Ovary (tissue), 3 donors: ENCODE data around the gene NELL2.

Experiments used
- EP300 ChIP-seq: sonication (generic); formaldehyde crosslinking; IDR thresholded peaks from one replicate; pipeline ENCODE4 v1.6.1; 2017; ENCODE audit warnings: antibody characterized with exemption
- POLR2A ChIP-seq: fragments of 450-650 bp; IDR thresholded peaks from one replicate; pipeline ENCODE4 v1.6.1; 2017; ENCODE audit warnings: antibody characterized with exemption, mild to moderate bottlenecking, moderate library complexity
- TF ChIP-seq, protein P1 (sequence below), 3 donors: fragments of 450-650 bp in 2 of 3; fragments of 200-600 bp in 1 of 3; IDR thresholded peaks; one replicate each; pipeline versions ENCODE4 v1.5.1 to v1.8.0; 2016 to 2022; ENCODE audit warnings: antibody characterized with exemption in 3 of 3, mild to moderate bottlenecking in 1 of 3
- donor health status: DM: no; HTN: no; CAD: no.

DNA sequence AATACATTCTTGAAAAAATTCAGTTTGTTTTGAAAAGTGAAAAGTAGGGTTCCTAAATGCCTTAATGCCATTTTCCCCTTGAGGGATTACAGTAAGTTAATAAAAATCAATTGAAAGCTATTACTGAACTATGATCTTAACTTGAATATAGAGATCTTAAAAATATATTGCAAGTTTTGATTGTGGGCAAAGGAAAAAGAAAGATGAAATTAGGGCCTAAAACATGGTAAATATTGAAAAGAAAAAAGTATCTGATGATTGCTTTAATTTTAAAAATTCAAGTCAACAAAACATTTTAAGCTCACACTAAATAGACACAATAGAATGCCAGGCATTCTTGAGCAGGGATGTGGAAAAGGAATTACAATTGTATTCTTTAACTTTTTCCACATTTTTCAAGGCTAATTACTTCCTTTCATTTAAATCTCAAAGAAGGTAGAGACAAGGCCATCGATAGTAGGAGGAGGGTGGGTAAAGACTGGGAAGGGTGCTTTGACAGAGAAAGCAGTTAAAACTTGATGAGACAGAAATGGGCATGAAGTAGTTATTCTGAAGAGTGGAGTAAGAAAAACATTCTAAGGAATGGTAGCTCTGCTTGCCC is 294.4 kb downstream of the NELL2 start:
- TF ChIP-seq, protein P1, sequence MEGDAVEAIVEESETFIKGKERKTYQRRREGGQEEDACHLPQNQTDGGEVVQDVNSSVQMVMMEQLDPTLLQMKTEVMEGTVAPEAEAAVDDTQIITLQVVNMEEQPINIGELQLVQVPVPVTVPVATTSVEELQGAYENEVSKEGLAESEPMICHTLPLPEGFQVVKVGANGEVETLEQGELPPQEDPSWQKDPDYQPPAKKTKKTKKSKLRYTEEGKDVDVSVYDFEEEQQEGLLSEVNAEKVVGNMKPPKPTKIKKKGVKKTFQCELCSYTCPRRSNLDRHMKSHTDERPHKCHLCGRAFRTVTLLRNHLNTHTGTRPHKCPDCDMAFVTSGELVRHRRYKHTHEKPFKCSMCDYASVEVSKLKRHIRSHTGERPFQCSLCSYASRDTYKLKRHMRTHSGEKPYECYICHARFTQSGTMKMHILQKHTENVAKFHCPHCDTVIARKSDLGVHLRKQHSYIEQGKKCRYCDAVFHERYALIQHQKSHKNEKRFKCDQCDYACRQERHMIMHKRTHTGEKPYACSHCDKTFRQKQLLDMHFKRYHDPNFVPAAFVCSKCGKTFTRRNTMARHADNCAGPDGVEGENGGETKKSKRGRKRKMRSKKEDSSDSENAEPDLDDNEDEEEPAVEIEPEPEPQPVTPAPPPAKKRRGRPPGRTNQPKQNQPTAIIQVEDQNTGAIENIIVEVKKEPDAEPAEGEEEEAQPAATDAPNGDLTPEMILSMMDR (IDR thresholded peaks at IDR 0.05): no peak
- TF ChIP-seq POLR2A: no peak
- no peak for TF ChIP-seq EP300
